ENCODE data around the gene TRPM2. TPM values are rescaled to one million over a fixed set of nuclear protein-coding genes. Genes with fewer than 3 reads are reported as not detected.

TRPM2 gene
- total and polyA plus RNA-seq, 2 donors (not counting 3 experiments of a cell fraction or from before 2014, with no cell fraction given): not detected

- H3K9me3 ChIP-seq (replicated peaks; ENCODE audit: control insufficient read depth, insufficient read depth, low read length): no peaks in the 10 kb centered on the region
- intact Hi-C loops (cut with micrococcal nuclease): no loop called here
- POLR2A ChIA-PET: no interaction called here
These were observed 18.2 kb downstream of the TRPM2 start for GRCh38 chr21:44371596-44371995.

More at GRCh38 chr21:44371596-44371995, 18.2 kb downstream of the TRPM2 start:
- no peak overlapping the region for H3K4me3 ChIP-seq (replicated peaks in 1 of 3; ENCODE audit: insufficient read depth in 1 of 3, low read depth in 1 of 3, low read length in 3 of 3)
- dilution Hi-C loops (cut with MboI; ENCODE audit: extremely low pct_ligation_motif_present, low sequenced_read_pairs): no loop called here
- no peaks in the 10 kb centered on the region for H3K4me1 ChIP-seq (ENCODE audit: control insufficient read depth, extremely low read depth, insufficient read depth, low read length)
- no peak overlapping the region for H3K4me2 ChIP-seq (ENCODE audit: insufficient read depth, low read length)
- H3K36me3 ChIP-seq (ENCODE audit: control insufficient read depth in 2 of 2, extremely low read depth in 1 of 2, insufficient read depth in 2 of 2, low read length in 2 of 2): no peaks in the 10 kb centered on the region
- TF ChIP-seq, protein P1, sequence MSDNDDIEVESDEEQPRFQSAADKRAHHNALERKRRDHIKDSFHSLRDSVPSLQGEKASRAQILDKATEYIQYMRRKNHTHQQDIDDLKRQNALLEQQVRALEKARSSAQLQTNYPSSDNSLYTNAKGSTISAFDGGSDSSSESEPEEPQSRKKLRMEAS (IDR thresholded peaks at IDR 0.05; ENCODE audit: insufficient read depth, insufficient read length): no peak
- TF ChIP-seq CTCF (IDR thresholded peaks at IDR 0.05; ENCODE audit: extremely low read depth in 1 of 2, insufficient read depth in 1 of 2, low read depth in 1 of 2, low read length in 2 of 2): no peak
- no peak for TF ChIP-seq POLR2A (IDR thresholded peaks at IDR 0.05; ENCODE audit: low read depth, low read length)
- TF ChIP-seq MYC (IDR thresholded peaks at IDR 0.05; ENCODE audit: low read depth, low read length): no peak
- DNase-seq (ENCODE audit: low read depth, low spot score) (no peak), FAIRE-seq (no peak)
- no peak overlapping the region for H3K27ac ChIP-seq (ENCODE audit: insufficient read depth, low read depth, low read length)
- no peaks in the 10 kb centered on the region for H4K20me1 ChIP-seq (replicated peaks; ENCODE audit: control insufficient read depth, extremely low read depth, insufficient read depth, low read length)
- no peak overlapping the region for H3K9ac ChIP-seq (replicated peaks; ENCODE audit: extremely low read depth, insufficient read depth, low read length)
- no peaks in the 10 kb centered on the region for H3K79me2 ChIP-seq (ENCODE audit: control insufficient read depth, insufficient read depth, low read length)
- H3K27me3 ChIP-seq (ENCODE audit: control insufficient read depth in 2 of 2, insufficient read depth in 2 of 2, low read length in 2 of 2): no peaks in the 10 kb centered on the region
- CTCF ChIA-PET: interaction anchor here (1.2 kb wide), 1 partner anchor 11 kb away, joined by 3 read pairs; no protein-coding TSS in a partner anchor
- no peak overlapping the region for H2AFZ ChIP-seq (ENCODE audit: low read depth, low read length)
- no peaks in the 10 kb centered on the region for H3K9me1 ChIP-seq (replicated peaks; ENCODE audit: control insufficient read depth, extremely low read depth, insufficient read depth, low read length)
- no TSS peak for BruUV-seq (replicated peaks)

Measured in endothelial cell of umbilical vein (primary cell).